Heart right ventricle (tissue), 16 donors: Measurements from ENCODE around the gene AGO4. TPM values are rescaled to one million over a fixed set of nuclear protein-coding genes. Genes with fewer than 3 reads are reported as not detected.
A peak's percentile ranks its signal among the peaks of the same experiment; 100 is the strongest.

Experiments
- ATAC-seq, 8 donors: fragments of 200-7000 bp; cut with Tn5 transposase; one replicate each; pipeline ENCODE4 v1.9.1; 2020; ENCODE audit warnings: mild to moderate bottlenecking in 8 of 8, moderate library complexity in 8 of 8, moderate number of reproducible peaks in 1 of 8
- DNase-seq, 2 donors: peaks; one replicate each; pipeline ENCODE4 v3.0.0-alpha.2; 2020
- H3K27ac ChIP-seq, 10 donors: fragments of 200-600 bp; sonication (generic) in 2 of 10; one replicate each; pipeline versions ENCODE4 v1.5.0 to v1.8.0; 2020 to 2022; ENCODE audit warnings: mild to moderate bottlenecking in 3 of 10
- H3K27me3 ChIP-seq, 7 donors: fragments of 200-600 bp; one replicate each; pipeline ENCODE4 v1.8.0; 2021 to 2022; ENCODE audit warnings: mild to moderate bottlenecking in 2 of 7
- H3K36me3 ChIP-seq, 9 donors: fragments of 200-600 bp; sonication (generic) in 1 of 9; one replicate each; pipeline versions ENCODE4 v1.5.0 to v1.8.0; 2020 to 2022; ENCODE audit warnings: mild to moderate bottlenecking in 2 of 9
- H3K4me1 ChIP-seq, 9 donors: fragments of 200-600 bp; sonication (generic) in 1 of 9; one replicate each; pipeline versions ENCODE4 v1.5.0 to v1.8.0; 2020 to 2022; ENCODE audit warnings: mild to moderate bottlenecking in 4 of 9
- H3K4me3 ChIP-seq, 10 donors: fragments of 200-600 bp; sonication (generic) in 2 of 10; one replicate each; pipeline versions ENCODE4 v1.5.0 to v1.8.0; 2020 to 2022; ENCODE audit warnings: mild to moderate bottlenecking in 7 of 10, moderate library complexity in 2 of 10
- H3K9me3 ChIP-seq, 11 donors: fragments of 200-600 bp in 10 of 11; sonication (generic) in 2 of 11; one replicate each; pipeline versions ENCODE4 v1.5.0 to v1.8.0; 2013 to 2022; ENCODE audit warnings: mild to moderate bottlenecking in 2 of 11, control low read depth in 1 of 11, moderate library complexity in 1 of 11
- WGBS, 2 donors: extraction: QIAGEN DNeasy Blood & Tissue Kit; methylation state at CpG; one replicate each; pipeline ENCODE4 v1.1.7; 2013; ENCODE audit warnings: inconsistent platforms in 1 of 2; 5-methylcytosine and 5-hydroxymethylcytosine counted together
- intact Hi-C, 10 donors: fragments of 100-400 bp; cut with DNase I; formaldehyde crosslinking; loops; one replicate each; pipeline versions ENCODE4 v1.11.1 to v1.14.2; 2022
- polyA plus RNA-seq, 2 donors: library from polyadenylated mRNA; stranded (reverse); fragments of 200-250 nt; gene quantifications; one replicate each; pipeline ENCODE4 v1.2.3, GENCODE V29; 2013
- total RNA-seq, 10 donors: library from RNA; stranded (reverse); fragmentation: NEBNext Ultra II Directional in 3 of 10; extraction: Animal tissue kit (Norgen Biotek cat#: 25700) in 3 of 10; gene quantifications; one replicate each; pipeline versions ENCODE4 v1.2.1 to v1.2.4, GENCODE V29; 2021 to 2023
- TF ChIP-seq, protein P1 (sequence below), 9 donors: fragments of 200-600 bp; sonication (generic) in 2 of 9; IDR thresholded peaks; one replicate each; pipeline versions ENCODE4 v1.5.0 to v1.8.0; 2021 to 2022; ENCODE audit warnings: antibody characterized with exemption in 9 of 9, mild to moderate bottlenecking in 5 of 9, moderate library complexity in 1 of 9
- donor health status: Arrhythmogenic right ventricular cardiomyopathy.
- donor health status: ischemic (EF 13 %, LVEDD 7.1; RV severe dilation, severe dysfunction).
- donor health status: healthy with polysubstance abuse.
- donor health status: DM: no; HTN: yes; CAD: no.
- donor health status: DM: no; HTN: no; CAD: no.
- donor health status: ischemic (EF 25% LVEDD 6.9; RV normal size, moderate dysfunction).
- donor health status: ischemic (EF 25% LVEDD 5.7; RV mildly dilated, moderate dysfunction).
- donor health status: healthy.
- donor health status: DM: yes; HTN: yes; CAD: no.
- donor health status: Ischemic cardiomyopathy.
- donor health status: ischemic (EF 35%, LVEDD 5.7; RV mildly dilated, moderate dysfunction).
- donor health status: nonischemic (EF 11% LVEDD 7.7; RV severe dilation, severe dysfunction).
- donor health status: DM: yes; HTN: yes; CAD: no.
- donor health status: PGD.
- donor health status: ischemic (EF 29% LVEDD 5.4; RV normal size, mild dysfunction).
- donor health status: nonischemic (EF 23%, LVEDD 6.1; RV moderate dilation, normal function).

Gene AGO4
- total and polyA plus RNA-seq, 12 donors: 4.1 to 25.1 (median 20.4) TPM

GRCh38 chr1:35894183-35894582, 86.4 kb downstream of the AGO4 start:
- Histone ChIP-seq H3K4me3 (no peak overlapping the region), H3K27ac (peak overlapping the region in 4 of 10 donors; percentile 12 to 80 (median 36)), H3K9me3 (no peaks in the 10 kb centered on the region), H3K36me3 (peaks cover 0 to 100% (median 45%) of the 10 kb centered on the region in 9 donors), H3K4me1 (peaks cover 0 to 25% (median 15%) of the 10 kb centered on the region in 9 donors), H3K27me3 (no peaks in the 10 kb centered on the region)
- peak; percentile 38 to 92 (median 72) for ATAC-seq
- WGBS, 2 donors: 61 to 67% methylated on average over 6 of the region's 6 CpGs
- DNase-seq: peak in 1 of 2 donors; percentile 20
- intact Hi-C loops: no loop called here
- TF ChIP-seq, protein P1, sequence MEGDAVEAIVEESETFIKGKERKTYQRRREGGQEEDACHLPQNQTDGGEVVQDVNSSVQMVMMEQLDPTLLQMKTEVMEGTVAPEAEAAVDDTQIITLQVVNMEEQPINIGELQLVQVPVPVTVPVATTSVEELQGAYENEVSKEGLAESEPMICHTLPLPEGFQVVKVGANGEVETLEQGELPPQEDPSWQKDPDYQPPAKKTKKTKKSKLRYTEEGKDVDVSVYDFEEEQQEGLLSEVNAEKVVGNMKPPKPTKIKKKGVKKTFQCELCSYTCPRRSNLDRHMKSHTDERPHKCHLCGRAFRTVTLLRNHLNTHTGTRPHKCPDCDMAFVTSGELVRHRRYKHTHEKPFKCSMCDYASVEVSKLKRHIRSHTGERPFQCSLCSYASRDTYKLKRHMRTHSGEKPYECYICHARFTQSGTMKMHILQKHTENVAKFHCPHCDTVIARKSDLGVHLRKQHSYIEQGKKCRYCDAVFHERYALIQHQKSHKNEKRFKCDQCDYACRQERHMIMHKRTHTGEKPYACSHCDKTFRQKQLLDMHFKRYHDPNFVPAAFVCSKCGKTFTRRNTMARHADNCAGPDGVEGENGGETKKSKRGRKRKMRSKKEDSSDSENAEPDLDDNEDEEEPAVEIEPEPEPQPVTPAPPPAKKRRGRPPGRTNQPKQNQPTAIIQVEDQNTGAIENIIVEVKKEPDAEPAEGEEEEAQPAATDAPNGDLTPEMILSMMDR (IDR thresholded peaks at IDR 0.05): no peak

DNA sequence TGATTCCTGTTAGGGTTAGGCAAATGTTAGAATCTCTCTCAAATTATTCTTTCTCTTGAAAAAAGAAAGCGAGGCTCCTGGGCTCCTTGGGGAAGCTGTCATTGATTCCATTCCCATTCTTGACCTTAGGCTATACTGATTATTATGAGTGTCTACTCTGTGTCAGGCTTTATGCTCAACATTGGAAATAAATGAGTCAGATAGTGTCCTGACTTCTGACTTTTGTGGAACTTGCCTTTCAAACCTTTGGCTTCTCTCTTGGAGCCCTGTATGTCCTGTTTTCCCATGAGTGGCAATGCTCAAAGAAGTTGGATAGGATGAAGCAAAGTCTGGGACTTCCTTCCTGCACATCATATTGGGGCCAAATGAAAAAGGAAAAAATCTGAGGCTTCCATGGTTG, 86.8 kb downstream of the AGO4 start:
- Histone ChIP-seq H3K9me3 (no peaks in the 10 kb centered on the region), H3K4me1 (peaks cover 0 to 28% (median 15%) of the 10 kb centered on the region in 9 donors), H3K27ac (peak overlapping the region in 1 of 10 donors; percentile 80), H3K36me3 (peaks cover 0 to 100% (median 45%) of the 10 kb centered on the region in 9 donors), H3K27me3 (no peaks in the 10 kb centered on the region), H3K4me3 (no peak overlapping the region)
- ATAC-seq: no peak
- 92 to 95% methylated on average over 1 of the region's 1 CpG for WGBS, 2 donors
- TF ChIP-seq, protein P1 (IDR thresholded peaks at IDR 0.05): no peak
- no peak for DNase-seq
- intact Hi-C loops: no loop called here

- Histone ChIP-seq H3K36me3 (peaks cover 0 to 100% (median 47%) of the 10 kb centered on the region in 9 donors), H3K27ac (no peak overlapping the region), H3K4me1 (peaks cover 0 to 14% (median 0%) of the 10 kb centered on the region in 9 donors), H3K4me3 (no peak overlapping the region), H3K27me3 (no peaks in the 10 kb centered on the region), H3K9me3 (no peaks in the 10 kb centered on the region)
- no peak for ATAC-seq
- DNase-seq: no peak
- TF ChIP-seq, protein P1 (IDR thresholded peaks at IDR 0.05): no peak
- intact Hi-C loops: no loop called here
Measured at GRCh38 chr1:35899941-35900340, 92.1 kb downstream of the AGO4 start.

DNA sequence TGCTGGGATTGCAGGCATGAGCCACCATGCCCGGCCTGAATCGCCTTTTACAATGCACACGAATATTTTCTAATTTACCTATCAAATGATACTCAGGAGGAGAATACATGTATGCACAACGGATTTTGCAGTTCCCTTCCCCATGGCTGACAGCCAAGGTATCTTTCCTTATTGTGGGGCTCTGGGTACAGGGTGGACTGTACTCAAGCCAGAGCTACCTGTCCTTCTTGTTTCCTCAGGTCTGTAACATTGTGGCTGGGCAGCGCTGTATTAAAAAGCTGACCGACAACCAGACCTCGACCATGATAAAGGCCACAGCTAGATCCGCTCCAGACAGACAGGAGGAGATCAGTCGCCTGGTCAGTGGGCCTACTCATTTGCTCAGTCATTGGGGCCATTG, 93.4 kb downstream of the AGO4 start:
- WGBS, 2 donors: 96 to 97% methylated on average over 9 of the region's 9 CpGs
- TF ChIP-seq, protein P1 (IDR thresholded peaks at IDR 0.05): no peak
- ATAC-seq (no peak), DNase-seq (no peak)
- Histone ChIP-seq H3K36me3 (peaks cover 0 to 100% (median 37%) of the 10 kb centered on the region in 9 donors), H3K9me3 (no peaks in the 10 kb centered on the region), H3K27ac (no peak overlapping the region), H3K27me3 (no peaks in the 10 kb centered on the region), H3K4me1 (peaks cover 0 to 12% (median 0%) of the 10 kb centered on the region in 9 donors), H3K4me3 (no peak overlapping the region)
- intact Hi-C loops: no loop called here
